Measurements from ENCODE around the gene NPAS3. TPM values are rescaled to one million over a fixed set of nuclear protein-coding genes. Genes with fewer than 3 reads are reported as not detected.

The NPAS3 gene
- total RNA-seq, 1 experiment from 2014 or later, result 0.35 TPM

DNA sequence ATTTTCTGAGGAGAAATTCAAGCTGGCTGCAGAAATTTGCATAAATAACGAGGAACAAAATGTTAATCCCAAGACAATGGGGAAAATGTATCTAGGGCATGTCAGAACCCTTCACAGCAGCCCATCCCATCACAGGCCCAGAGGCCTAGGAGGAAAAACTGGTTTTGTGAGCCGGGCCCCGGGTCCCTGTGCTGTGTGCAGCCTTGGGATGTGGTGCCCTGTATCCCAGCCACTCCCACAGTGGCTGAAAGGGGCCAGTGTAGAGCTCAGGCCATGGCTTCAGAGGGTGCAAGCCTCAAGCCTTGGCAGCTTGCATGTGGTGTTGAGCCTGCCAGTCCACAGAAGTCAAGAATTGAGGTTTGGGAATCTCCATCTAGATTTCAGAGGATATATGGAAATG lies 57.7 kb downstream of the NPAS3 start:
- Mint-ChIP-seq H3K4me3 (ENCODE audit: unreplicated experiment) (no peak overlapping the region), H3K27ac (ENCODE audit: low read depth, unreplicated experiment) (no peak overlapping the region), H3K36me3 (ENCODE audit: insufficient read depth, unreplicated experiment) (no peaks in the 10 kb centered on the region), H3K9me3 (ENCODE audit: unreplicated experiment) (peaks cover 6% of the 10 kb centered on the region), H3K4me1 (ENCODE audit: insufficient read depth, unreplicated experiment) (no peaks in the 10 kb centered on the region), H3K27me3 (ENCODE audit: insufficient read depth, unreplicated experiment) (no peaks in the 10 kb centered on the region)
- no TSS peak for BruUV-seq (replicated peaks)
- TF ChIP-seq, protein P1, sequence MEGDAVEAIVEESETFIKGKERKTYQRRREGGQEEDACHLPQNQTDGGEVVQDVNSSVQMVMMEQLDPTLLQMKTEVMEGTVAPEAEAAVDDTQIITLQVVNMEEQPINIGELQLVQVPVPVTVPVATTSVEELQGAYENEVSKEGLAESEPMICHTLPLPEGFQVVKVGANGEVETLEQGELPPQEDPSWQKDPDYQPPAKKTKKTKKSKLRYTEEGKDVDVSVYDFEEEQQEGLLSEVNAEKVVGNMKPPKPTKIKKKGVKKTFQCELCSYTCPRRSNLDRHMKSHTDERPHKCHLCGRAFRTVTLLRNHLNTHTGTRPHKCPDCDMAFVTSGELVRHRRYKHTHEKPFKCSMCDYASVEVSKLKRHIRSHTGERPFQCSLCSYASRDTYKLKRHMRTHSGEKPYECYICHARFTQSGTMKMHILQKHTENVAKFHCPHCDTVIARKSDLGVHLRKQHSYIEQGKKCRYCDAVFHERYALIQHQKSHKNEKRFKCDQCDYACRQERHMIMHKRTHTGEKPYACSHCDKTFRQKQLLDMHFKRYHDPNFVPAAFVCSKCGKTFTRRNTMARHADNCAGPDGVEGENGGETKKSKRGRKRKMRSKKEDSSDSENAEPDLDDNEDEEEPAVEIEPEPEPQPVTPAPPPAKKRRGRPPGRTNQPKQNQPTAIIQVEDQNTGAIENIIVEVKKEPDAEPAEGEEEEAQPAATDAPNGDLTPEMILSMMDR (IDR thresholded peaks at IDR 0.05; ENCODE audit: unreplicated experiment), result no peak
- ChIA-PET POLR2A (no interaction called here), CTCF (interaction anchor here (0.9 to 1.3 kb wide), 2 partner anchors 50 to 401 kb away, joined by 3 read pairs; no protein-coding TSS in a partner anchor)
- intact Hi-C loops (cut with micrococcal nuclease), result no loop called here
- no peak for DNase-seq (ENCODE audit: unreplicated experiment)

DNA sequence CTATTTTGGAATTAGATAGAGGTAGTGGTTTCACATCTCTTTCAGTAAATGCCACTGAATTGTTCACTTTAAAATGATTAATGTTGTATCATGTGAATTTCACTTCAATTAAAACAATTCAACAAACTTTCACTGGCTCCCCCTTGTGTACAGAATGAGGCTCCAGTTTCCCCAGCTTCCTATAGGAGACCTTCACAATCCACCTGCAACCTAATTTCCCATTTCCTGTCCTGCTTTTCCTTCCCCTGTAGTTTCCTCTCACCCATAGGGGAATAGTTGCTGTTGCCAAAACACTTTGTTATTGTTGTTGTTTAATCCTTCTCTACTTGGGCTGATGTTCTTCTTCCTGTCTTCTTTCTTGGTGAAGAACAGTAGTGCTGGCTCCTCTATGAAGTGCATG lies 59.8 kb downstream of the NPAS3 start:
- no TSS peak for BruUV-seq (replicated peaks)
- POLR2A ChIA-PET, result no interaction called here
- Mint-ChIP-seq H3K36me3 (ENCODE audit: insufficient read depth, unreplicated experiment) (no peaks in the 10 kb centered on the region), H3K4me3 (ENCODE audit: unreplicated experiment) (no peak overlapping the region), H3K4me1 (ENCODE audit: insufficient read depth, unreplicated experiment) (no peaks in the 10 kb centered on the region), H3K9me3 (ENCODE audit: unreplicated experiment) (peaks cover 6% of the 10 kb centered on the region), H3K27ac (ENCODE audit: low read depth, unreplicated experiment) (no peak overlapping the region), H3K27me3 (ENCODE audit: insufficient read depth, unreplicated experiment) (no peaks in the 10 kb centered on the region)
- TF ChIP-seq, protein P1 (IDR thresholded peaks at IDR 0.05; ENCODE audit: unreplicated experiment), result peak; percentile 38
- peak; percentile 35 for DNase-seq (ENCODE audit: unreplicated experiment)
- intact Hi-C loops (cut with micrococcal nuclease), result loop anchor here (1.0 kb wide), 1 partner anchor 287 kb away; no protein-coding TSS in a partner anchor
- CTCF ChIA-PET, result interaction anchor here (1.2 kb wide), 1 partner anchor 409 kb away, joined by 4 read pairs; no protein-coding TSS in a partner anchor

DNA sequence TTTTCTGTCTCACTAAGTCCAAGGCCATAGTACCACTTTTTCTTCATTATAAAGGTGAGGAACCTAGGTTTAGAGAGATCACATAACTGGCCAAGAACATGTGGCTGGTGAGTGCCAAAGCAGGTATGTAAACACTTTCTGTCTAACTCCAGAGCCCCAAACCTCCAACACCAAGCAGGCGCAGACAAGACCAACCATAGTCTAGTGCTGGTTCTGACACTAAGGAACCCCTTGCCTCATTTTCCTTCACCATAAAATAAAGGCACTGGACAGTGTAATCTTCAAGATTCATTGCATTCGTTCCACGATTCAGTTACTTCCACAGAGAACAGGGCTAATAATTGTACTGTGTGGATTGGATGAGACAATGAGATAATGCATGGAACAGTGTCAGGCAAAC lies 71.0 kb downstream of the NPAS3 start:
- intact Hi-C loops (cut with micrococcal nuclease), result no loop called here
- TF ChIP-seq, protein P1 (IDR thresholded peaks at IDR 0.05; ENCODE audit: unreplicated experiment), result no peak
- H3K4me1 Mint-ChIP-seq (ENCODE audit: insufficient read depth, unreplicated experiment), result no peaks in the 10 kb centered on the region
- ChIA-PET CTCF (no interaction called here), POLR2A (no interaction called here)
- H3K36me3 Mint-ChIP-seq (ENCODE audit: insufficient read depth, unreplicated experiment), result no peaks in the 10 kb centered on the region
- no peaks in the 10 kb centered on the region for H3K9me3 Mint-ChIP-seq (ENCODE audit: unreplicated experiment)
- no TSS peak for BruUV-seq (replicated peaks)
- no peak overlapping the region for H3K27ac Mint-ChIP-seq (ENCODE audit: low read depth, unreplicated experiment)
- no peaks in the 10 kb centered on the region for H3K27me3 Mint-ChIP-seq (ENCODE audit: insufficient read depth, unreplicated experiment)
- H3K4me3 Mint-ChIP-seq (ENCODE audit: unreplicated experiment), result no peak overlapping the region
- no peak for DNase-seq (ENCODE audit: unreplicated experiment)

DNA sequence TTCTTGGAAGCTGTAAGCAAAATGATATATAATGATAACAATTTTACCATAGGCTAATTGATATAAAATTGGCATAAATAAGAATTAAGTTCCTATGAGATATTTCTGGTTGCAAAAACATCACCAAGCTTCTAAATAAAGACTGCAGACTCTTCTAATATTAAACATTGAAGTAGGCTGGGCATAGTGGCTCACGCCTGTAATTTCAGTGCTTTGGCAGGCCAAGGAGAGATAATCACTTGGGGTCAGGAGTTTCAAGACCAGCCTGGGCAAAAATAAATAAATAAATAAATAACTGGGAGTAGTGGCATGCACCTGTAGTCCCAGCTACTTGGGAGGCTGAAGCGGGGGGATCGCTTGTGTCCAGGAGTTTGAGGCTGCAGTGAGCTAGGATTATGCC lies 71.8 kb downstream of the NPAS3 start:
- no TSS peak for BruUV-seq (replicated peaks)
- H3K27ac Mint-ChIP-seq (ENCODE audit: low read depth, unreplicated experiment), result no peak overlapping the region
- H3K36me3 Mint-ChIP-seq (ENCODE audit: insufficient read depth, unreplicated experiment), result no peaks in the 10 kb centered on the region
- CTCF ChIA-PET, result no interaction called here
- POLR2A ChIA-PET, result no interaction called here
- no peaks in the 10 kb centered on the region for H3K9me3 Mint-ChIP-seq (ENCODE audit: unreplicated experiment)
- TF ChIP-seq, protein P1 (IDR thresholded peaks at IDR 0.05; ENCODE audit: unreplicated experiment), result no peak
- intact Hi-C loops (cut with micrococcal nuclease), result no loop called here
- DNase-seq (ENCODE audit: unreplicated experiment), result no peak
- no peaks in the 10 kb centered on the region for H3K27me3 Mint-ChIP-seq (ENCODE audit: insufficient read depth, unreplicated experiment)
- H3K4me3 Mint-ChIP-seq (ENCODE audit: unreplicated experiment), result no peak overlapping the region
- H3K4me1 Mint-ChIP-seq (ENCODE audit: insufficient read depth, unreplicated experiment), result no peaks in the 10 kb centered on the region
